GM12864 (cell line): ENCODE data around the gene KRTAP5-6.
"Not testable (repeated sequence)": the region's sequence is repeated elsewhere in the genome, so short reads cannot be mapped to it uniquely, and the experiment has no call there.

Source experiments
- DNase-seq: peaks from one replicate; pipeline ENCODE4 v3.0.0-alpha.2; 2011; ENCODE audit warnings: low read depth
- H3K4me3 ChIP-seq: 2 replicates; pipeline ENCODE4 v1.5.1; 2011; ENCODE audit warnings: mild to moderate bottlenecking, low read depth, low read length, control low read depth
- CTCF ChIP-seq: IDR thresholded peaks from 2 replicates; pipeline ENCODE4 v1.5.1; 2011; ENCODE audit warnings: low read depth, mild to moderate bottlenecking, moderate library complexity, low read length, control low read depth, inconsistent platforms; ENCODE audit errors: missing control alignments

KRTAP5-6 gene

GRCh38 chr11:1679881-1680280, 17.1 kb upstream of the KRTAP5-6 start:
- TF ChIP-seq CTCF = no peak
- no peak for DNase-seq
- H3K4me3 ChIP-seq = no peak overlapping the region

- DNase-seq = no peak
- no peak for TF ChIP-seq CTCF
- no peak overlapping the region for H3K4me3 ChIP-seq
Measured at GRCh38 chr11:1682225-1682905, 14.6 kb upstream of the KRTAP5-6 start.

- DNase-seq, H3K4me3 ChIP-seq: not testable (repeated sequence)
Measured at GRCh38 chr11:1683216-1683615, 13.8 kb upstream of the KRTAP5-6 start.

- DNase-seq, H3K4me3 ChIP-seq: not testable (repeated sequence)
Measured at GRCh38 chr11:1683904-1684572, 13.0 kb upstream of the KRTAP5-6 start.

GRCh38 chr11:1684886-1685874, 11.8 kb upstream of the KRTAP5-6 start:
- not testable (repeated sequence) for H3K4me3 ChIP-seq, DNase-seq

- not testable (repeated sequence) for H3K4me3 ChIP-seq, DNase-seq
Measured at GRCh38 chr11:1686220-1686619, 10.8 kb upstream of the KRTAP5-6 start.

GRCh38 chr11:1688336-1688947, 8.6 kb upstream of the KRTAP5-6 start:
- H3K4me3 ChIP-seq, DNase-seq: not testable (repeated sequence)

GRCh38 chr11:1689250-1690166, 7.5 kb upstream of the KRTAP5-6 start:
- H3K4me3 ChIP-seq, DNase-seq: not testable (repeated sequence)

- H3K4me3 ChIP-seq = no peak overlapping the region
- DNase-seq = no peak
- no peak for TF ChIP-seq CTCF
Measured at GRCh38 chr11:1690167-1691025, 6.6 kb upstream of the KRTAP5-6 start.
